Stimulated activated CD4-positive, alpha-beta T cell treated with anti-CD3 and anti-CD28 coated beads, TNF-alpha, amount 100 ng/mL, for 1 hour (primary cell): ENCODE results near the gene NXF3.
"Not testable (repeated sequence)": the region's sequence is repeated elsewhere in the genome, so short reads cannot be mapped to it uniquely, and the experiment has no call there.

Experiments used
- DNase-seq, 3 donors: peaks; one replicate each; pipeline ENCODE4 v3.0.0-alpha.2; 2020; ENCODE audit warnings: low read depth in 3 of 3, low spot score in 1 of 3

The NXF3 gene

DNA sequence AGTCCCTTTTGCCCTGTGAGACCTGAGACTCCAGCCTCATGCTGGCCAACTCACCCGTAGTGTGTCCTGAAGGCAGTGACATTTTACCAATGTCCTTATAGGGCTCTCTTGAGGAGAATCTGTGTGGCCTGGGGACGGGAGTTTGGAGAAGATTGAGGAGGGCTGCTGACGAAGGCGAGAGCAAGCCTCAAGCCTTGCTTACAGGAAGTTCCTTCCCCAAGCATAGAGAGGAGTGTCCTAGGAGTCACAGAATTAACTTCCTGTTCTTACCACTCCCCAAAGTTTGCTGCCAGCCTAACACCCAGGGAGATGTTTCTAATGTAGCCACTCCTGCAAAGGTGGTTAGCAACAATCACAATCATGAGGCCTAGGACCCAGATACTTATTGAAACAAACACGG is at the start of gene NXF3:
NXF3 (minus strand) TSS at position 202 of the 400 bp plus-strand sequence; CDS start at position 82, 120 bp downstream.
- DNase-seq = no peak

GRCh38 chrX:103136528-103136927 is 43.6 kb upstream of the NXF3 start:
- DNase-seq = not testable (repeated sequence)

DNA sequence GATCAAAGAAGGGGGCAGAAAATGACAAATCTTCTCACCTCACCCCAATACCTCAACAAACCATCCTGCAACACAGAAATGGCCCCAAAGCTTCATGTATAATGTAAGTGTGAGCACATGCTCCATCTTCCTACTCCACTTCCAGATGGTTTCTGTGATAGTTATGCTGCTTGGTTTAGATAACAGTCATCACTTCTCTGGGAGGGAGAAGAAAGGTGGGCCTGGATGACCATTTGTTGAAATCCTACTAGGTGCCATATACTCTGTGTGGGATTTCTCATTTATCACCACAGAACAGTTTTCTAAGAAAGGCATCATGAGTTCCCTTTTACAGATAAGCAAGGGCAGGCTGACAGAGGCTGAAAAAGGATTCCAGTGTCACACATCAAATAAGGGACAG is 31.3 kb upstream of the NXF3 start:
- no peak for DNase-seq

GRCh38 chrX:103120748-103121147 is 27.8 kb upstream of the NXF3 start:
- DNase-seq = no peak

- DNase-seq = not testable (repeated sequence)
These were observed 24.0 kb upstream of the NXF3 start for GRCh38 chrX:103116970-103117369.

GRCh38 chrX:103109497-103109896 is 16.6 kb upstream of the NXF3 start:
- DNase-seq = not testable (repeated sequence)

GRCh38 chrX:103107836-103108235 is 14.9 kb upstream of the NXF3 start:
- no peak for DNase-seq

GRCh38 chrX:103107227-103107737 is 14.3 kb upstream of the NXF3 start:
- DNase-seq = not testable (repeated sequence)

DNA sequence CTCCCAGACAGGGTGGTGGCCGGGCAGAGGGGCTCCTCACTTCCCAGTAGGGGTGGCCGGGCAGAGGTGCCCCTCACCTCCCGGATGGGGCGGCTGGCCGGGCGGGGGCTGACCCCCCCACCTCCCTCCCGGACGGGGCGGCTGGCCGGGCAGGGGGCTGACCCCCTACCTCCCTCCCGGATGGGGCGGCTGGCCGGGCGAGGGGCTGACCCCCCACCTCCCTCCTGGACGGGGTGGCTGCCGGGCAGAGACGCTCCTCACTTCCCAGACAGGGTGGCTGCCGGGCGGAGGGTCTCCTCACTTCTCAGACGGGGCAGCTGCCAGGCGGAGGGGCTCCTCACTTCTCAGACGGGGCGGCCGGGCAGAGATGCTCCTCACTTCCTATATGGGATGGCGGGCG is 11.4 kb upstream of the NXF3 start:
- DNase-seq = not testable (repeated sequence)

GRCh38 chrX:103103866-103104265 is 10.9 kb upstream of the NXF3 start:
- DNase-seq = not testable (repeated sequence)

GRCh38 chrX:103101299-103102042 is 8.5 kb upstream of the NXF3 start:
- no peak for DNase-seq

GRCh38 chrX:103100484-103100883 is 7.5 kb upstream of the NXF3 start:
- no peak for DNase-seq

- DNase-seq = no peak
These were observed 6.7 kb upstream of the NXF3 start for GRCh38 chrX:103099691-103100090.

DNA sequence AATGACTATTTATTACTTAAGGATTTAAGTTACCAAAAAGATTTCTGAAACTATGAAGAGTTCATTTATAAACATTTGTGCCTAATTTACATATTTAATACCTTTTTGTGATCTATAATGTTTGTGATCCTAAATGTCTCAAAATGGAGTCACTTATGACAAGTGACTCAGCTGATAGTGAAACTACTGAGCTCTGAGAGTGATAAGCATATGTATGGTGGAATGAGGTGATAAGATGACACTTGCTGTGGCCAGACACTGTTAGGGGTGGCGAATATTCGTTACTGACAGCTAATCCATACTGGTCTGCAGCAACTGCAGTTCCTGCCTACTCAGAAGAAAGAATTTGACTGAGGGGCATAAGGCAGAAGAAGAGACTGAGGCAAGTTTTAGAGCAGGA is 5.5 kb upstream of the NXF3 start:
- no peak for DNase-seq

- no peak for DNase-seq
These were observed 11.9 kb downstream of the NXF3 start for GRCh38 chrX:103081051-103081450.

GRCh38 chrX:103073467-103073866 is 19.5 kb downstream of the NXF3 start:
- no peak for DNase-seq

GRCh38 chrX:103066606-103067005 is 26.3 kb downstream of the NXF3 start:
- no peak for DNase-seq

DNA sequence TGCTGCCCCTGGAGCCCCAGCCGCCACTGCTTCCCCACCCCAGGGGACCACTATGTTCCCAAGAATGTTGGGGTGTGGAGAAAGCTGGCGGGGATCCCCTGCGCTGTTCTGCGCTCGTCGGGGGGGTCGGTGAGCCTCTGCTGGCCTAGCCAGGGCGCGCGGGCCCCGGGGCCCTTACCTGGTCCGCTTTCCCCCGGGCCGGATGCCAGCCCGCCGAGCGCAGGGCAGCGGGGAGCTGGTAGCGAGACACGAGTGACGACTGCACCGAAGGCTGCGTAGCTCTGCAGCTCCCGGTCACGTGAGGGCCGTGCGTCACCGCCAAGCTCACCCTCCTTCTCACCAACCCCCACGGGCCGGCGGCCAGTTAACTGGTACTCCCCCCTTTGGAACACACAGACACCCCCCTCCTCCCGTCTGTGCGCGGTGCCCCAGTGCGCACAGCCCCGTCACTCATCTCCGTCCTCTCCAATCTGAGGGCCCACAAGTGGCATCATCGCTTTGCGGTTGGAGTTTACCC is 29.0 kb downstream of the NXF3 start, which contains the start of gene BEX1:
BEX1 (minus strand) TSS at position 254 of the 517 bp plus-strand sequence. CDS start 897 bp downstream, outside the sequence.
- DNase-seq = no peak

DNA sequence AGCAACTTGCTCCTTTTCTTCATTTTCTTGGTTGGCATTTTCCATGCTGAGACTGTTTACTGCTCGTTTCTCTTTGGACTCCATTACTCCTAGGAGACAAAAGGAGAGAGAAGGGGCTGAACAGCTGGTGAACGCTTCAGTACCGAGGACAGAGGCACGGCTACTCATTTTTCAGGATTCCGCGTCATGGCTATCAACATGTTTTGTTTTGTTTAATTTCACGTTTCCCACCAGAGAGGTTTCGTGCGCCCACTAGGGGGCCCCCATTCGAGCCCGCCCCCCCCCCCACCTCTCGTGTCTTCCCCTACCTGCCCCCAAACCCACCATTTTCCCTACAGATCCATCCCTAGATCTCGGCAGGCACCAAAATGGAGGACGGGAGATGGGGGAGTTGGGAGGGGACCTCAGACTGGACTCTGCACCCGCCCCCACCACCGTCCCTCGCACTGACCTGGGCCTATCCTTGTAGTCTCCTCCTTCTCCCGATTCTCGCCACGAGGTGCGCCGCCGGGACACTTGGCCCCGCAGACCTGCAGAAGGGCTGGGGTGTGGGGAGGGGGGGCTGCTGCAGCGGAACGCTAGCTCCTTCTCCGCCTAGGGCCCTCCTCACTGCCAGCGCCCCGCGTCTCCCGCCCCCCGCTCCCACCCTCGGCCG is 29.6 kb downstream of the NXF3 start:
- no peak for DNase-seq

- DNase-seq = no peak
These were observed 31.5 kb downstream of the NXF3 start for GRCh38 chrX:103061486-103061885.

GRCh38 chrX:103056902-103057301 is 36.0 kb downstream of the NXF3 start:
- DNase-seq = no peak

DNA sequence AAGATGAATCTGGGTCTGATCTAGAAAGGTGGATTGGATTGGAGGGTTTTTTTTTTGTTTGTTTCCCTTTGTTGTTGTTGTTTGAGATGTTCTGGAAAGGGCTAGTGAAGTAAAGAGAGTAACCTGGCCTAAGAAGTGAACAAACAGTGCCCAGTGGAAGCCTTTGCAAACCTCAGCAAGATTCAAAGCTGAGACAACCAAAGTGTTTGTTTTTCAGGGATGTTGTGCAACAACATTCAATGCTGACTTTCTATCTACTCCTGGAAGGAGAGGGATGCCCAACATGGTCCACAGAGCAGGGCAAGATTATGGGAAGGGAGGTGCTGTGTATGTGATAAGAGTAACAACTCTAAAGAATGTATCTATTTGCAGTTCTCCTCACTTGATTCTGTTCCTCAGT is 40.3 kb downstream of the NXF3 start:
- no peak for DNase-seq
